ENCODE measurements around the gene CRYGB.

Gene CRYGB

GRCh38 chr2:208186465-208186864 is 40.5 kb upstream of the CRYGB start:
- Histone ChIP-seq H3K79me2 (ENCODE audit: insufficient read depth, low read length) (no peaks in the 10 kb centered on the region), H3K9me2 (replicated peaks; ENCODE audit: insufficient read depth, low read length) (no peaks in the 10 kb centered on the region), H3K27ac (ENCODE audit: low read depth, low read length) (no peak overlapping the region), H3K9me3 (ENCODE audit: insufficient read depth, low read length) (no peaks in the 10 kb centered on the region), H3K36me3 (ENCODE audit: low read length) (no peaks in the 10 kb centered on the region), H3K27me3 (ENCODE audit: low read length) (no peaks in the 10 kb centered on the region), H3K9ac (ENCODE audit: low read length) (no peak overlapping the region), H2AFZ (ENCODE audit: low read depth, low read length, severe bottlenecking) (no peak overlapping the region), H4K20me1 (ENCODE audit: low read depth, low read length) (no peaks in the 10 kb centered on the region), H3K4me2 (ENCODE audit: low read depth, low read length, poor library complexity, severe bottlenecking) (no peak overlapping the region), H3F3A (ENCODE audit: insufficient read depth) (no peaks in the 10 kb centered on the region), H3K4me3 (ENCODE audit: insufficient read depth, low read length, poor library complexity, severe bottlenecking) (no peak overlapping the region)
- TF ChIP-seq CTCF (IDR thresholded peaks at IDR 0.05; ENCODE audit: insufficient read depth, low read length, poor library complexity, severe bottlenecking) (no peak), EZH2phosphoT487 (conservative IDR thresholded peaks at IDR 0.05; ENCODE audit: low read length) (no peak)

- H3K27me3 ChIP-seq (ENCODE audit: low read length): no peaks in the 10 kb centered on the region
- no peak overlapping the region for H2AFZ ChIP-seq (ENCODE audit: low read depth, low read length, severe bottlenecking)
- H4K20me1 ChIP-seq (ENCODE audit: low read depth, low read length): no peaks in the 10 kb centered on the region
- no peak overlapping the region for H3K4me3 ChIP-seq (ENCODE audit: insufficient read depth, low read length, poor library complexity, severe bottlenecking)
- no peak overlapping the region for H3K27ac ChIP-seq (ENCODE audit: low read depth, low read length)
- H3K36me3 ChIP-seq (ENCODE audit: low read length): no peaks in the 10 kb centered on the region
- H3K4me2 ChIP-seq (ENCODE audit: low read depth, low read length, poor library complexity, severe bottlenecking): no peak overlapping the region
- H3K9me2 ChIP-seq (replicated peaks; ENCODE audit: insufficient read depth, low read length): no peaks in the 10 kb centered on the region
- TF ChIP-seq CTCF (IDR thresholded peaks at IDR 0.05; ENCODE audit: insufficient read depth, low read length, poor library complexity, severe bottlenecking) (no peak), EZH2phosphoT487 (conservative IDR thresholded peaks at IDR 0.05; ENCODE audit: low read length) (no peak)
- no peaks in the 10 kb centered on the region for H3K79me2 ChIP-seq (ENCODE audit: insufficient read depth, low read length)
- H3F3A ChIP-seq (ENCODE audit: insufficient read depth): no peaks in the 10 kb centered on the region
- H3K9ac ChIP-seq (ENCODE audit: low read length): no peak overlapping the region
- H3K9me3 ChIP-seq (ENCODE audit: insufficient read depth, low read length): no peaks in the 10 kb centered on the region
These were observed 38.2 kb upstream of the CRYGB start for GRCh38 chr2:208183972-208184705.

DNA sequence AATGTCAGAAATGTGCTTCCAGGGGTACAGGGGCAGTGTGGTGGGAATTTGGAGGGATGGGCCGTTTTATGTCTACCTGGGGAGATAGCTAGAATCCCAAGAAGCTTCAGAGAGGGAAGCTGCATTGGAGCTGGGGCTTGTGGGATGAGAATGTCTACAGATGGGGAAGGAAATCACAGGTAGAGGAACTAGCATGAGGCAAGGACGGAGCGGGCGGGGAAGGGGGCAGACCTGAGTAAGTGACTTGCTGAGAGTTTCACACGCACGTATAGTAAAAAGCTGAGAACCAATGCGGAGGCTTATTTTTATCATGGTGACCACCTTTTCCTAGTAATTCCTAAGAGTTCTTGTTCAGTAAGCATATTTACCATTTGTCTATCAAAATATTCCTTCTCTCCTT is 37.6 kb upstream of the CRYGB start:
- no peaks in the 10 kb centered on the region for H3K9me2 ChIP-seq (replicated peaks; ENCODE audit: insufficient read depth, low read length)
- H3K4me2 ChIP-seq (ENCODE audit: low read depth, low read length, poor library complexity, severe bottlenecking): no peak overlapping the region
- H3K9me3 ChIP-seq (ENCODE audit: insufficient read depth, low read length): no peaks in the 10 kb centered on the region
- H3K27ac ChIP-seq (ENCODE audit: low read depth, low read length): no peak overlapping the region
- no peaks in the 10 kb centered on the region for H3K79me2 ChIP-seq (ENCODE audit: insufficient read depth, low read length)
- no peaks in the 10 kb centered on the region for H3K36me3 ChIP-seq (ENCODE audit: low read length)
- no peaks in the 10 kb centered on the region for H3F3A ChIP-seq (ENCODE audit: insufficient read depth)
- H3K27me3 ChIP-seq (ENCODE audit: low read length): no peaks in the 10 kb centered on the region
- TF ChIP-seq EZH2phosphoT487 (conservative IDR thresholded peaks at IDR 0.05; ENCODE audit: low read length) (no peak), CTCF (IDR thresholded peaks at IDR 0.05; ENCODE audit: insufficient read depth, low read length, poor library complexity, severe bottlenecking) (no peak)
- no peak overlapping the region for H3K4me3 ChIP-seq (ENCODE audit: insufficient read depth, low read length, poor library complexity, severe bottlenecking)
- H2AFZ ChIP-seq (ENCODE audit: low read depth, low read length, severe bottlenecking): no peak overlapping the region
- no peaks in the 10 kb centered on the region for H4K20me1 ChIP-seq (ENCODE audit: low read depth, low read length)
- H3K9ac ChIP-seq (ENCODE audit: low read length): no peak overlapping the region

Measured in SU-DHL-6 (cell line).